OCI-LY7 (cell line): ENCODE results near the gene SPP1. TPM values are rescaled to one million over a fixed set of nuclear protein-coding genes. Genes with fewer than 3 reads are reported as not detected.

ENCODE experiments used
- BruUV-seq: library from RNA; stranded (reverse); fragments of 400-500 nt; replicated peaks from 2 replicates; lab custom pipeline; 2021; lab: Mats Ljungman, UMichigan
- CTCF ChIA-PET: fragments of 300-600 bp; sonication (Branson Sonifier 250); formaldehyde crosslinking; loops from one replicate; lab custom pipeline; 2022; ENCODE audit warnings: antibody characterized with exemption; ENCODE audit not compliant: unreplicated experiment; lab: Charles Lee
- POLR2A ChIA-PET: fragments of 300-600 bp; sonication (Branson Sonifier 250); formaldehyde crosslinking; loops from one replicate; lab custom pipeline; 2022; ENCODE audit warnings: antibody characterized with exemption; lab: Charles Lee
- DNase-seq: peaks from one replicate; pipeline ENCODE4 v3.0.0-alpha.2; 2015; ENCODE audit warnings: low spot score
- H2AFZ ChIP-seq: fragments of 200-600 bp; sonication (generic), shearing (Covaris generic); 2 replicates; pipeline ENCODE4 v1.6.1; 2014; ENCODE audit warnings: mild to moderate bottlenecking, antibody characterized with exemption, low read length, moderate library complexity
- H3K27ac ChIP-seq: fragments of 200-600 bp; sonication (generic); 2 replicates; pipeline ENCODE4 v1.5.1; 2014; ENCODE audit warnings: mixed run types, low read depth, mild to moderate bottlenecking, moderate library complexity, low read length, inconsistent platforms; ENCODE audit not compliant: poor library complexity, severe bottlenecking
- H3K36me3 ChIP-seq: fragments of 200-600 bp; sonication (generic); 2 replicates; pipeline ENCODE4 v1.6.1; 2014; ENCODE audit warnings: mild to moderate bottlenecking, antibody characterized with exemption, low read length, moderate library complexity, mixed read lengths; ENCODE audit not compliant: insufficient read depth
- H3K4me1 ChIP-seq: fragments of 200-600 bp; sonication (generic); 2 replicates; pipeline ENCODE4 v1.5.1; 2014; ENCODE audit warnings: mild to moderate bottlenecking, low read length; ENCODE audit not compliant: insufficient read depth, poor library complexity, severe bottlenecking
- H3K4me2 ChIP-seq: fragments of 200-600 bp; sonication (generic); 2 replicates; pipeline ENCODE4 v1.6.1; 2014; ENCODE audit warnings: mild to moderate bottlenecking, low read length
- H3K4me3 ChIP-seq: fragments of 200-600 bp; sonication (generic); 2 replicates; pipeline ENCODE4 v1.5.1; 2014; ENCODE audit warnings: mild to moderate bottlenecking, low read depth, low read length; ENCODE audit not compliant: poor library complexity, severe bottlenecking
- H3K79me2 ChIP-seq: fragments of 200-600 bp; sonication (generic); 2 replicates; pipeline ENCODE4 v1.6.1; 2016; ENCODE audit warnings: low read depth, mild to moderate bottlenecking, low read length, moderate library complexity, mixed read lengths; ENCODE audit not compliant: insufficient read depth
- H3K9me2 ChIP-seq: fragments of 200-600 bp; sonication (generic); 2 replicates; pipeline ENCODE4 v1.6.1; 2016; ENCODE audit warnings: mild to moderate bottlenecking, low read length, mixed read lengths; ENCODE audit not compliant: insufficient read depth
- H3K9me3 ChIP-seq: fragments of 200-600 bp; sonication (generic); 2 replicates; pipeline ENCODE4 v1.6.1; 2014; ENCODE audit warnings: mild to moderate bottlenecking, mixed run types, low read length, mixed read lengths
- H4K20me1 ChIP-seq: fragments of 200-600 bp; sonication (generic); 2 replicates; pipeline ENCODE4 v1.6.1; 2014; ENCODE audit warnings: mild to moderate bottlenecking, antibody characterized with exemption, low read length, moderate library complexity, mixed read lengths; ENCODE audit not compliant: insufficient read depth
- CTCF ChIP-seq: fragments of 200-600 bp; sonication (generic); conservative IDR thresholded peaks from 2 replicates; pipeline ENCODE4 v1.5.1; 2014; ENCODE audit warnings: mild to moderate bottlenecking, antibody characterized with exemption, low read length, moderate library complexity, mixed read lengths
- EZH2phosphoT487 ChIP-seq: fragments of 200-600 bp; sonication (generic); IDR thresholded peaks from 2 replicates; pipeline ENCODE4 v1.6.1; 2018; ENCODE audit warnings: low read depth, borderline replicate concordance, mild to moderate bottlenecking, mixed run types, antibody characterized with exemption, low read length, moderate library complexity, mixed read lengths
- intact Hi-C: fragments of 100-400 bp; cut with micrococcal nuclease; formaldehyde crosslinking; loops from one replicate; pipeline ENCODE4 v1.10.0; 2022; ENCODE audit not compliant: unreplicated experiment
- total RNA-seq, 2 experiments: library from RNA; depleted of rRNA in 1 of 2; stranded (reverse); fragments of >200 nt in 1 of 2; shearing (Covaris generic) in 1 of 2; gene quantifications; 2 replicates each; pipeline ENCODE4 v1.2.3, GENCODE V29; 2014 to 2022

SPP1 gene
- total RNA-seq, 2 experiments from 2014 or later, result 1.4 TPM; not detected in 1

- ChIA-PET POLR2A (no interaction called here), CTCF (no interaction called here)
- TF ChIP-seq EZH2phosphoT487 (no peak), CTCF (no peak)
- DNase-seq, result no peak
- Histone ChIP-seq H4K20me1 (no peaks in the 10 kb centered on the region), H3K4me3 (no peak overlapping the region), H3K9me2 (no peaks in the 10 kb centered on the region), H3K79me2 (no peaks in the 10 kb centered on the region), H3K36me3 (no peaks in the 10 kb centered on the region), H3K4me1 (no peaks in the 10 kb centered on the region), H3K27ac (no peak overlapping the region), H3K4me2 (no peak overlapping the region), H3K9me3 (no peaks in the 10 kb centered on the region), H2AFZ (no peak overlapping the region)
- BruUV-seq, result no TSS peak
- intact Hi-C loops, result no loop called here
These were observed 25.0 kb upstream of the SPP1 start for GRCh38 chr4:87950493-87950892.

DNA sequence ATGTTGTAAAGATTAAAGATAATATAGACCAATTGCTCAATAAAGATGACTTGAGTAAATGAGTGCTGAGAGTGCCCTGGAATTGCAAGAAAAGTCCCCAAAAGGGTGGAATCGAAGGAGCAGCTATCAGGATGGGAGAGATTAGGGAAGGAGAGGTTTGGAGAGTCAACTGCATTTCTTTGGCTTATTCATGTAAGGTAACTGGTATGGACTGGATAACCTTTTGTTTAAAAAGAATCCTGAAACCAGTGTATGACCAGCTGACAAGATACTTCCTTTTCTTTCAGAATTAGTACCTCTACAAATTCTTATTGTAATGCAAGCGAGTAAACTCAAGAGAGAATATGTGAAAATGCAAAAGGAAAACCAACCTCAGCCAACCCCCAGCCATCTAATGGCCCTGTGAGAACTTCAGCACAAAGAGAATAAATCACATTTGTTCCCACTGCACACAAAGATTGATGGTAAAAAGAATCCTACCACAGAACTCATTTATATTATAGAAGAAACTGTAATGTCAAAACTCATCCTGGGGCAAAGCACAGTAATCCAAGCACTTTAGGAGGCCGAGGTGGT lies 24.5 kb upstream of the SPP1 start:
- ChIA-PET POLR2A (no interaction called here), CTCF (no interaction called here)
- no peak for DNase-seq
- Histone ChIP-seq H3K4me2 (no peak overlapping the region), H3K4me3 (no peak overlapping the region), H3K9me2 (no peaks in the 10 kb centered on the region), H2AFZ (no peak overlapping the region), H4K20me1 (no peaks in the 10 kb centered on the region), H3K4me1 (no peaks in the 10 kb centered on the region), H3K79me2 (no peaks in the 10 kb centered on the region), H3K27ac (no peak overlapping the region), H3K9me3 (no peaks in the 10 kb centered on the region), H3K36me3 (no peaks in the 10 kb centered on the region)
- no TSS peak for BruUV-seq
- TF ChIP-seq CTCF, result no peak
- no peak for TF ChIP-seq EZH2phosphoT487
- intact Hi-C loops, result no loop called here

- Histone ChIP-seq H3K9me3 (no peaks in the 10 kb centered on the region), H3K36me3 (no peaks in the 10 kb centered on the region), H3K9me2 (no peaks in the 10 kb centered on the region), H3K27ac (no peak overlapping the region), H3K79me2 (no peaks in the 10 kb centered on the region), H2AFZ (no peak overlapping the region), H3K4me3 (no peak overlapping the region), H3K4me1 (no peaks in the 10 kb centered on the region), H3K4me2 (no peak overlapping the region), H4K20me1 (no peaks in the 10 kb centered on the region)
- DNase-seq, result no peak
- intact Hi-C loops, result no loop called here
- CTCF ChIA-PET, result no interaction called here
- TF ChIP-seq EZH2phosphoT487 (no peak), CTCF (no peak)
- BruUV-seq, result no TSS peak
- POLR2A ChIA-PET, result interaction anchor here (0.6 to 0.8 kb wide), 2 partner anchors 68 to 671 kb away, joined by 3 to 5 read pairs; no protein-coding TSS in a partner anchor
These were observed 21.7 kb upstream of the SPP1 start for GRCh38 chr4:87953826-87954225.
